ENCODE data around the gene WFS1.

Gene WFS1

DNA sequence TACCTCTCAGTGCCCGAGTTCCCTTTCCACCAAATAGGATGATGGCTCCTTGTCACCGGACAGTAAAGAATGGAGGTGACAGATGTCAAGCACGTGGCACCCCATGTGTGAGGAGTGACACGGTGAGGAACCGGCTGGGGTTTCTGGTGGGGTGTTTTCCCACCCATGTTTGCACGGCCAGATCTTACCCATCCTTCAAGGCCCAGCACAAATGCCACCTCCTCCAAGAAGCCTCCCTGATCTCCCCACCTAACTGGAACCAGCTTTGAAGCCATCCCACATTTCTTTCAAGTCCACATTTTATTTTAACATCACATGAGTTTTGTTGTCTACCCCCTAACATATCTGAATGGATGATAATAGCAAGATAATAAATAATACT is 63.0 kb downstream of the WFS1 start:
- DNase-seq (ENCODE audit: insufficient read length, low spot score) (no peak), FAIRE-seq (no peak)
- no peak for TF ChIP-seq POLR2A (IDR thresholded peaks at IDR 0.05; ENCODE audit: low read depth, low read length)

DNA sequence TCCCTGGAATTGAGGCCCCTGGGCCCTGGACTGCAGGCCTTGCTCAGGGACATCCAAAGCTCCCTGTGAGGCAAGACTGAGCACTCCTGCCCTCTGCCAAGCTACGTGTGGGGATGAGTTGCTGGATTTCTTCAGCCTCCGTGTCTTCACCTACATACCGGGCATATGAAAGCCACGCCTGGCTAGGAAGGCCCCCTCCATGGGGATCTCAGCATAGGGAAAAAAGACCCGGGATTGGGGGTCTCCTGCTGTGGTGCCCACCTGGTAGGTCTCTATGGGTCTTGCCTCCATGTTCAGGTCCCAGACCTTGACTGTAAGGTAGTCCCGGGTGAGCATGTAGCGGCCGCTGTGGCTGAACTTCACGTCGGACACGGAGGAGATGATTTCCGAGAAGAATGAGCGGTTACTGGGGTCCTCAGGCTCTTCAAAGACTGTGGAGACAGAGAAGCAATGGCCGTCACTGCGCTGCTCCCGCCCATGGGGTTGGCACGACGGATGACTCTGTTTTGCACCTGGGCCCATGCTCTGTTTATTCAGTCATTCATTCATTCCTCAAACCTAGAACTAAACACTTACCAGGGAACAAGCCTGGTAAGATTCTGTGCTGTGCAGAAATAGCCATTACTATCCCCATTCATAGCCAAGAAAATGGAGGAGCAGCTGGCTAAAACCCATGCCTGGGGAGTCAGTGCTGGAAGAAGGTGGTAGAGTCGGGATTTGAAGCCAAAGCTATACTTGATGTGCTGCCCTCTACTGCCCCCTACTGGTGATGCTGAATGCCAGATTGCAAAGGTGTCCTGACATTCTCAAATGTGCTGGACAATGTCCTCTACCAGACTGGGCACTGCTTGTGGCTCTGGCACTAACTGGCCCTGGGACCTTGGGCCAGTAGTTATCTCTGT is 63.9 kb downstream of the WFS1 start:
- no peak for TF ChIP-seq POLR2A (IDR thresholded peaks at IDR 0.05; ENCODE audit: low read depth, low read length)
- TF ChIP-seq POLR2AphosphoS5 (IDR thresholded peaks at IDR 0.05; ENCODE audit: low read depth, low read length): no peak
- TF ChIP-seq TAF1 (IDR thresholded peaks at IDR 0.05; ENCODE audit: low read depth, low read length): no peak
- TF ChIP-seq PAX5 (IDR thresholded peaks at IDR 0.05; ENCODE audit: insufficient read depth, low read length, severe bottlenecking): no peak
- TF ChIP-seq POU2F2 (IDR thresholded peaks at IDR 0.05; ENCODE audit: low read depth, low read length): no peak
- no peak for TF ChIP-seq SPI1 (IDR thresholded peaks at IDR 0.05; ENCODE audit: low read depth, low read length)
- no peak for DNase-seq (ENCODE audit: insufficient read length, low spot score)
- no peak for FAIRE-seq

DNA sequence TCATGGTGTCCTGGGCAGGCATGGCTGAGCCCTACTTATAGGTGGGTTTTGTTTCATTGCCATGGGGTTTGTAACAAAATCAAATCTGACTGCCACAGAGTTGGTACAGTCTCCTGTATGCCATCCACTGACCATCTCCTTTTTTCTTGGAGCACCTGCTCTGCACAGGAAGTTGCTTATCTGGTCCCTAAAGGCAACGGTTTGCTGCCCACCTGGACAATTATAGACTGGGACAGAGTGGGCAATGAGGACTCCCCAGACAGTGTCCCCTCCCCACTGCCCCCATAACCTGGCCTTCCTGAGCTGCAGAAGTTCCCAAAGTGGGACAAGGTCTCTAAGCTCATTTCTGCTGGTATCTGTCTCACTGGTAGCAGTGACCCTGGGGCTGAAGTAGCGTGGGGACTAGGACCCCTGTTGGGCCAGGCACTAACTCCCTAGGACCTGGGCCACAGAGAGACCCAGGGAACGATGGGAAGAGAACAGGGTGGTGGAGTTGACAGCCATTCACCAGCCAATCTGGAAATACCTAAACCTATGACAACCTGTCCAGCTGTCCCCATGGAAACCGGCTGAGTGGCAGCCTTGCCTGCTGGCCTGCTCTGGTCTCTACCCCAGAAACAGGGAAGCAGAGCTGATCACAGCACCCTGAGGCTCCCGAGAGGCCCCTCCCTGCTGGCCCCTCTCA is 64.7 kb downstream of the WFS1 start:
- no peak for TF ChIP-seq POU2F2 (IDR thresholded peaks at IDR 0.05; ENCODE audit: low read depth, low read length)
- TF ChIP-seq TAF1 (IDR thresholded peaks at IDR 0.05; ENCODE audit: low read depth, low read length): no peak
- no peak for TF ChIP-seq PAX5 (IDR thresholded peaks at IDR 0.05; ENCODE audit: insufficient read depth, low read length, severe bottlenecking)
- TF ChIP-seq SPI1 (IDR thresholded peaks at IDR 0.05; ENCODE audit: low read depth, low read length): no peak
- no peak for TF ChIP-seq POLR2A (IDR thresholded peaks at IDR 0.05; ENCODE audit: low read depth, low read length)
- no peak for TF ChIP-seq POLR2AphosphoS5 (IDR thresholded peaks at IDR 0.05; ENCODE audit: low read depth, low read length)
- no peak for FAIRE-seq
- no peak for DNase-seq (ENCODE audit: insufficient read length, low spot score)

DNA sequence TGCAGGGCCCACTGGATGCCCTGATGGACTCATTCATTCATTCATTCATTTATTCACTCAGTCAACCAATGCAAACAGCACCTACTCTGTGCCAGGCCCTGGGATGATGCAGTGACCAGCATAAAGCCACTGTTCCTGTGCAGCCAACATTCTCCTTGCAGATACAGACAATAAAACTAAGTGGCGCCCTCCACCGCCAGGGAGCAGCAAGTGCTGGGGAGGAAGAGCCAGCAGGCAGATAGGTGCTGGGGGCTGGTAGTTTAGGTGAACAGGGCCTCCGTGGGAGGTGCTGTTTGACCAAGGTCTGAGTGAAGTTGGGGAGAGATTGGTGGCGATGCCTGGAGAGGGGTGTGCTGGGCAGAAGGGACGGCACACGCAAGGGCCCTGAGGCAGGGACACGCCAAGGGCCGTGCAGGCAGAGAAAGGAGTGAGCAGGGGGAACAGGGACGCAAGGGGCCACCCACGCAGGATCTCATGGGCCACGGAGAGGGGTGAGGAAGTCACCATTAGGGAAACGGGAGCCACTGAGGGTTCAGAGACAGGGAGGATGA is 65.5 kb downstream of the WFS1 start:
- DNase-seq (ENCODE audit: insufficient read length, low spot score): no peak
- FAIRE-seq: no peak
- TF ChIP-seq POLR2A (IDR thresholded peaks at IDR 0.05; ENCODE audit: low read depth, low read length) (no peak), POU2F2 (IDR thresholded peaks at IDR 0.05; ENCODE audit: low read depth, low read length) (no peak), SPI1 (IDR thresholded peaks at IDR 0.05; ENCODE audit: low read depth, low read length) (no peak), TAF1 (IDR thresholded peaks at IDR 0.05; ENCODE audit: low read depth, low read length) (no peak), PAX5 (IDR thresholded peaks at IDR 0.05; ENCODE audit: insufficient read depth, low read length, severe bottlenecking) (no peak), POLR2AphosphoS5 (IDR thresholded peaks at IDR 0.05; ENCODE audit: low read depth, low read length) (no peak)

DNA sequence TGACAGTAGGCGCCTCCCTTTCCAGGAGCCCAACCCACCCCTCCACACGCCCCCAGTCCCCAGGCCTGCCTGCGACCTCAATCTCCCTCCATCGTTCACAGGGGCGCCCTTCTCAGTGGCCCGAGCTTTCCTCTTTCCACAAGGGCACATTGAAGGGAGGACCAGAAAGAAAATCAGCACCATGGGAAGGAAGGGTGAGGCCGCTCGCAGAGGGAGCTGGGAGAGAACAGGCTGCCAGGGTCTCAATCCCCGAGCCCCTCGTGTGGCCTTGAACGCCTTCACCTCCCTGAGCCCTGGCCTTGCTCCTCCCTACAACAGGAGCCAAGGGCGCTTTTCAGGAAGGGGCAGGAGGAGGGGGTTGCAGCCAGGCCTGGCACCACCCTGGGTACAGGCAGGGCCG is 66.5 kb downstream of the WFS1 start:
- DNase-seq (ENCODE audit: insufficient read length, low spot score) (no peak), FAIRE-seq (no peak)
- TF ChIP-seq POLR2AphosphoS5 (IDR thresholded peaks at IDR 0.05; ENCODE audit: low read depth, low read length) (no peak), POLR2A (IDR thresholded peaks at IDR 0.05; ENCODE audit: low read depth, low read length) (no peak), PAX5 (IDR thresholded peaks at IDR 0.05; ENCODE audit: insufficient read depth, low read length, severe bottlenecking) (no peak), TAF1 (IDR thresholded peaks at IDR 0.05; ENCODE audit: low read depth, low read length) (no peak), POU2F2 (IDR thresholded peaks at IDR 0.05; ENCODE audit: low read depth, low read length) (no peak), SPI1 (IDR thresholded peaks at IDR 0.05; ENCODE audit: low read depth, low read length) (no peak)

DNA sequence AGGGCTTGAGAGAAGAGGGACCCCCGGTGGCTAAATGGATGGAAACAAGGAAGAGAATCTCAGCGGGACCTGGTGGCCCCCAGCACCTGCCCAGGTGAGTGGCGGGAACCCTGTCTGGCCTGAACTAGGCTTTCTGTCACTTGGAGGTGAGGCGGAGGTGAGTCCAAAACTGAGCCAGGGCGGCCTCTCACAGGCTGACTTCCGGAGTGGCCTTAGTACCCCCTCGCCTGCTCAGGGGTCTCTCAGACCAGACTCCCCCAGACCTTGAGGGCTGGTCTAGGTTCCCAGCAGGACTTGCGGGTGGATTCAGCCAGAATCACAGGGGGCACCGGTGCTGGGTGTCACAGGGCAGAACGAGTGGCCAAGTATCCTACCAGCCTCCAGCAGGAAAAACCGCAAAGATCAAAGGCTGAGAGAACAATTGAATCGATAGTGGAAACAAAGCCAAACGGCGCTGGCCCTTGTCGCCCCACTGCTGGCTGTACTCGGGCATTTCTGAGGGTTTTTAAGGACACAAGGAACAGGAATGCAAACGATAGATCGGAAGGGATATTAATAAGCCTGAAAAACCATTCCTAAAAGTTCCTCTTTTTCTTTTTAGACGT is 67.8 kb downstream of the WFS1 start:
- no peak for TF ChIP-seq POU2F2 (IDR thresholded peaks at IDR 0.05; ENCODE audit: low read depth, low read length)
- TF ChIP-seq POLR2AphosphoS5 (IDR thresholded peaks at IDR 0.05; ENCODE audit: low read depth, low read length): no peak
- TF ChIP-seq PAX5 (IDR thresholded peaks at IDR 0.05; ENCODE audit: insufficient read depth, low read length, severe bottlenecking): no peak
- FAIRE-seq (no peak), DNase-seq (ENCODE audit: insufficient read length, low spot score) (no peak)

DNA sequence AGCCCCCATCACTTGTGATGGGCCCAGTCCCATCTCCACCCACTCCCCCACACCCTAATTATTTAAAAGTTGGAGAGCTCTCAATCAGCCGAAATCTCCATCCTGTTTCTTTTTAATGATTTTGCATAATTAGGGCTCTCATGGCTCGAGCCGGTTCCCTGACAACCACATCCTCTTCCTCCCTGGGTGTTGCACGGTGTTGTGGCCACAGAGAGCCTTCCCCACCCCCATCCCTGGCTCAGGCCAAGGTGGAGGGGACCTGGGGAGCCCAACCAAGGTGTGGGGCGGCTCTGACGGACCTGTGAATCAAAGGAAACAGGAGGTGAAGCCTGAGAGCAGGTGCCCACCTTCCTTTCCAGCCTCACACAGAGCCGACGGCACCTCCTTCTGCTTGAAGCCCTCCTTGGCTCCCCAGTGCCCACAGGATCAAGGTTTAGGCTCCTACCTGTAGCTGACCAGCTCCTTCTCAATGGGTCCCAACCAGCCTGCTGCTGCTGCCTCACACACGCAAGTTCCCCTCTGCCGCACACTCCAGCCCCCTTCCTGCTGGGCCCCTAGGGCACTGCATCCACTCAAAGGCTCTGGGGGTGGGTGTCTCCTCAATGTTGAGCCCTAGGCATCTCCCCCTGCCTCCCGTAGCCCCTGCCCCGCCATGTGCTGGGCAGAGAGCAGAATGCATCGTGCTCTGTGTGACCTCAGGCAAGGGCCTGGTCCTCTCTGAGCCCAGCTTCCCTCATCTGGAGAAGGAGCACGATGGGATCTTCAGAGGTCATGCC is 68.7 kb downstream of the WFS1 start:
- TF ChIP-seq POLR2AphosphoS5 (IDR thresholded peaks at IDR 0.05; ENCODE audit: low read depth, low read length) (no peak), PAX5 (IDR thresholded peaks at IDR 0.05; ENCODE audit: insufficient read depth, low read length, severe bottlenecking) (no peak), POU2F2 (IDR thresholded peaks at IDR 0.05; ENCODE audit: low read depth, low read length) (peak; percentile 31; the same call in 1 of the 2 replicates)
- FAIRE-seq: no peak
- no peak for DNase-seq (ENCODE audit: insufficient read length, low spot score)

DNA sequence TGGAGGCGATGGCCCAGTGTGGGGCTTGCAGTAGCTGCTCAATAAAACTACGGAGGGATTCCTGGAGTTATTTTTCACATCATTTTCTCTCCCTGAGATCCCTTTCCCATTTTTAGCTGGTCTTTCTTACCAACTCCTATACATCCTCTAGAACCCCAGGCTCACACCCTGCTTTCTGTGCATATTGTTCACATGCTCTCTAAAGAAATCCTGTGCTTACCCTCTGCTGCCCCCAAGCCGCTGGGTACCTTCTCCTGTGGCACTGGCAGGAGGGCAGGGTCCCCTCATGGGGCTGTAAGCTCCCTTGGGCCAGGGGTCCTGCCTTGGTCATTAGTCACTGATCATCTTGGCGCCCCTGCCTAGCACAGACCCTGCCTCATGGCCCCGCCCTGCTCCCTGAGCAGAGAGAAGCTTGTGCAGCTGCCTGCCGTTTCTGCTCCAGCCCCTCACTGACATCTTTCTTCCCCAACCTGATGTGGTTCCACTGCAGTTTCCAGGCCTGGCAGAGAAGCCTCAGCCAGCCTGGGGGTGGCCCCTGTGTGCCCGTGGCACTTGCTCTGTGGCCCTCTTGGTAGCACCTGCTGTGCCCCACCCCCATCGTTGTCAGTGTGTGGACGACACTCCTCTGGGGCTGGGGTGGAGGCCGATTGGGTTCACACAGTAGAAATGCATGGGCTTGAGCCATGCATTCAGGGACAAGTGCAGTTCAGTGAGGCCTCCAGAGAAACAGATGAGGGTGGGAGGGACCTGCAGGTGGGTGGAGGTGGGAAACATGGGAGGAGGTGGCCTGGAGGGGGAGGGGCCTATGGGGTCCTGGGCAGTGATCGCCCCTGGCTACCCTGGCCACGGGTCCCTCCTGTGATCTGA is 69.5 kb downstream of the WFS1 start:
- TF ChIP-seq PAX5 (IDR thresholded peaks at IDR 0.05; ENCODE audit: insufficient read depth, low read length, severe bottlenecking): no peak
- TF ChIP-seq POLR2AphosphoS5 (IDR thresholded peaks at IDR 0.05; ENCODE audit: low read depth, low read length): no peak
- TF ChIP-seq POU2F2 (IDR thresholded peaks at IDR 0.05; ENCODE audit: low read depth, low read length): no peak
- no peak for TF ChIP-seq POLR2A (IDR thresholded peaks at IDR 0.05; ENCODE audit: low read depth, low read length)
- TF ChIP-seq TAF1 (IDR thresholded peaks at IDR 0.05; ENCODE audit: low read depth, low read length): no peak
- no peak for TF ChIP-seq SPI1 (IDR thresholded peaks at IDR 0.05; ENCODE audit: low read depth, low read length)
- DNase-seq (ENCODE audit: insufficient read length, low spot score): no peak
- no peak for FAIRE-seq
